ENCODE results near the gene GGT7.
A peak's percentile ranks its signal among the peaks of the same experiment; 100 is the strongest.
"Not testable (repeated sequence)": the region's sequence is repeated elsewhere in the genome, so short reads cannot be mapped to it uniquely, and the experiment has no call there.

The GGT7 gene

DNA sequence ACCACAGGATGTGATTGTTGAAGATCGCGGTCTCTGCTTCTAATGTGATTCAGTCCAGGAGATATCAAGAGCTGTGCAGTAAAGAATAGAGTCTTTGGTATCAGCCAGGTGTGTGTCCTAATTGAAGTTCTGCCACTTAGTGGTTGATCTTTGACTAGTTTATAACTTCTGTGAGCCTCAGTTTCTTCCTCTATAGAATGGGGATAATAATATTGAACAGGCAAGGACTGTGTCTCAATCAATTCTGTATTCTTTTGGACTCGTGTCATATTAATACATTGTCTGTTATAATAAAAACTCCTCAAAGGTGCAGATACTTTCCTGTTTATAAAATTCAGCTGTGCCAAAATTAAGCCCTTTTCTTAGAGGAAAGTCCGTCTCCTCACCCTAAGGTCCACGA is 24.1 kb downstream of the GGT7 start:
- DNase-seq (ENCODE audit: low read depth, low spot score), result no peak

DNA sequence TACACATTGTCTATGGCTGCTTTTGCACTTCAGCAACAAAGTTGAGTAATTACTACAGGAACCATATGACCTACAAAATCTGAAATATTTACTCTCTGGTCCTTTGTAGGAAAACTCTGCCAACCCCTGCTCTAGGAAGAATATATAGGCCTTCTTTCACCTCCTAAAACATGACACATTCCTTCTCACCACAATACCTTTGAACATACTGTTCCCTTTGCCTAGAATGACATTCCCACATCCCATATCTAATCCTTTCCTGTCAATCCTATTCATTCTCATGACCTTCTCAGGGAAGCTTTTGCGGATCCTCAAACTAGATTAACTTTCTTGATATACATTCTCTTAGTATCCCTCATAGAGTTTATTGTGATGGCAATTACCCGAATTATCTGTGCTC is 29.2 kb downstream of the GGT7 start:
- no peak for DNase-seq (ENCODE audit: low read depth, low spot score)

DNA sequence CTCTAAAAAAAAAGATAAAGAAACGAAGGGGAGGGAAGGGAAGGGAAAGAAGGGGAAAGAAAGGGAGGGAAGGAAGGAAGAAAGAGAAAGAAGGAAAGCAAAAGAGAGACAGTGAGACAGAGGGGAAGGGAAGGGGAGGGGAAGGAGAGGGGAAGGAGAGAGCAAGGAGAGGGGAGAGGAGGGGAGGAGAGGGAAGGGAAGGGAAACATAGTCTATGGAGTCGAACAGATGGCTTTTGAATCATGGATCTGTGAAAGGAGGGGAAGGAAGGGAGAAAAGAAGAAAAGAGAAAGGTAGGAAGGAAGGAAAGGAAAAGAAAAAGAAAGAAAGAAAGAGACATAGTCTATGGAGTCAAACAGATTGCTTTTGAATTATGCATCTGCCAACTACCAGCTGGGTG is 30.5 kb downstream of the GGT7 start:
- DNase-seq (ENCODE audit: low read depth, low spot score), result no peak

DNA sequence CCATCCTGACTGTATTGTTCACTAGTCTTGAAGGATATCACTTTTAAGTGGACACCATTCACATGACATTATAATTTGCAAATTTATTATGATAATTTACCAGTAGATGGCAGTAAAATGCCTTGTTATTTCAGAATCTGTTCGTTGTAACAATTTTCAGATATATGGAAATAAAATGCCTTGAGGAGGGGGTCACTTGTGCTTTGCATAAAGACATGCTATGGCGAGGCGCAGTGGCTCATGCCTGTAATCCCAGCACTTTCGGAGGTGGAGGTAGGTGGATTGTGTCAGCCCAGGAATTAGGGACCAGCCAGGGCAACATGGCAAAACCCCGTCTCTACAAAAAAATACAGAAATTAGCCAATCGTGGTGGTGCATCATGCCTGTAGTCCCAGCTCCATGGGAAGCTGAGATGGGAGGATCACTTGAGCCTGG is 38.2 kb downstream of the GGT7 start:
- no peak for DNase-seq (ENCODE audit: low read depth, low spot score)

DNA sequence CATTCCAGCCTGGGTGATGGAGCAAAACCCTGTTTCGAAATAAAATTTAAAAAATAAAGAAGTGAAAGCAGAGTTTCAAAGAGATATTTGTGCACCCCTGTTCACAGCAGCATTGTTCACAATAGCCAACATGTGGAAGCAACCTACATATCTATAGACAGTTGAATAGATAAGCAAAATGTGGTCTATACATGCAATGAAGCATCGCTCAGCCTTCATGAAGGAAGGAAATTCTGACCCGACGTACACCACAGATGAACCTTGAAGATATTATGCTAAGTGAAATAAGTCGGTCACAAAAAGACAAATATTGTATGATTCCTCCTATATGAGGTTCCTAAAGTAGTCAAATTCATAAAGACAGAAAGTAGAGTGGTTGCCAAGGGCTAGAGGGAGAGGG is 40.7 kb downstream of the GGT7 start:
- no peak for DNase-seq (ENCODE audit: low read depth, low spot score)

DNA sequence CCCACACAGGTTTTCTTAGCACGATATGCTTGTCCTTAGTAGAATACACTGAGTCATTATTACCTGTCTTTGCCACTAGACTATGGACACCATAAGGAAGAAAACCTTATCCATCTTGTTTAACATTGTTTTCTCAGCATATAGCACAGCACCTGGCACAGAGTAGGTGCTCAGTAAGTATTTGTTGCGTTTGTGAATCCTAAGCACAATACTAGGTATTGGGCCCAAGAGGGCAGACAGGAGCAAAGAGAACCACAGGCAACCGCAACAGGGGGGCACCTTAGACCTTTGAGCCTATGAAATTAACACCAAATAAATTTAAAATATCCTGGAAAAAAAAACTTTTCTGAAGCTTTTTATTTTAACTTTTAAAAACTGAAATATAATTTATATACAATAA is 43.5 kb downstream of the GGT7 start:
- DNase-seq (ENCODE audit: low read depth, low spot score), result no peak

DNA sequence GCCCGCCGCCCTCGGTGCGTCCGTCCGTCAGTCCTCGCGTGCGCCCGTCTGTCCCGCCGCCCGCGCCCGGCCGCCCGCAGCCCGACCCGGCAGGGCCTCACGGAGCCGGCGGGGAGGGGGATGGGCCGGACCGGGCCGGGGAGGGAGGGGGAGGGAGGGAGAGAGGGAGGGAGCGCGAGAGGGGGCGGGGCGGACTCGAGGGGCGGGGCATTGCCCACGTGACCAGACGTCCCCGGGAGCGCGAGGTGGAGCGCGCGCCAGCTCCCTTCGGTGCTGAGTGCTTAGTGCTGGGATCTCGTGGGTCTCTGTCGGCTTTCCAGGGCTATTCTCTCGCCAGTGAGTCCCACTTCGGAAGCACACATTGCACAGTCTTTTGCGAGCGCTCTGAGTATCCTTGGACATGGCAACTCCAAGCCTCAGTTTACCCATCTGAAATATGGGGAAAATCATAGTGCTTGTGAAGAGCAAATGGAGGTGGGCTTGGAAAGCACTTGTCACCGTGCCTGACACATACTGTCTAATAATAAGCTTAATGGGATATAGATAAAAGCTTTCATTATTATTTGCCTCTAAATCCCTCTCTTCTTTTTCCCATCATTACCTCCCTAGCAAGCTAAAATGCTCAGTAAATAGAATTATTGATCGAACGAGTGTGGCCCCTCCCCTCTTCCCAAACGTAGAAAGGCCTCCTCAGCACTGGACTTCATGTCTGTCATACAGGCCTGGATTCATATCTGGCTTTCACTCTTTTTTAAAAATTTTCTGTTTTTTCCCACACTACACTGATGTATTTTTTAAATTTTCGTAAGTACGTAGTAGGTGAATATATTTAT is 46.9 kb downstream of the GGT7 start, which contains the start of gene NCOA6:
TSS of gene NCOA6 (minus strand) at position 122 of the 833 bp plus-strand sequence. CDS start 43,296 bp downstream, outside the sequence.
- DNase-seq (ENCODE audit: low read depth, low spot score), result no peak

DNA sequence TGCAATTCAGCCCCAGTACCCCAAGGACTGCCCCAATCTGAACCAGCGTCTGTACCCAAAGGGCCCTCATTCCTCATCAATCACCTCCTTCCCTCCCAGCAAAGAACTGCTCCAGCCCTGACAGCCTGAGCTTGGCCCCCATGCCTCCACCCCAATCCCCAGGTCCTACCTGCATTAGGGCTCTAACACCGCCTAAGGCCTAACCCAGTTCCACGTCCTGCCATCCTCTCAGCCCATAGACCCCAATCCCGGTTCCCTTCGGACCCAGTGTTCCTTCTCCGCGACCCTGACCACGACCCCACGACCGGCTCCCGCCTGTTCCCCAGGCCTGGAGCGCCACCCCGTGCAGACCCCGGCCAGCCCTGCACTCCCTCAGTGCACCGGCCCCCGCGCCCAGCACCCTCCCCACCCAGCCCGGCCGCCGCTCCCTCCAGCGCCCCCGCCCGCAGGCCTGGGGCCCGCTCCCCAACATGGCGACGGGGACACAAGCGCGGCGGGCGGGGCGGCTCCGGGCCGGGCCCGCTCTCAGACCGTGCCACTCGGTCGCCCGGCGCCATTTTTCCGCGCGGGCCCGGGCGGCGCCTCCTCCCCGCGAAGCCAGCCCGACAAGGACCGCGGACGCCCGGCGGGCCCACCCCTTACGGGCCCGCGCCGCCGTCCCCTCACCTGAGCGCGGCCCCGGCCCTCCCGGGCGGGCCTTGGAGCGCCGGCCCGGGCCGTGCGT is 47.7 kb downstream of the GGT7 start:
- DNase-seq (ENCODE audit: low read depth, low spot score), result no peak

DNA sequence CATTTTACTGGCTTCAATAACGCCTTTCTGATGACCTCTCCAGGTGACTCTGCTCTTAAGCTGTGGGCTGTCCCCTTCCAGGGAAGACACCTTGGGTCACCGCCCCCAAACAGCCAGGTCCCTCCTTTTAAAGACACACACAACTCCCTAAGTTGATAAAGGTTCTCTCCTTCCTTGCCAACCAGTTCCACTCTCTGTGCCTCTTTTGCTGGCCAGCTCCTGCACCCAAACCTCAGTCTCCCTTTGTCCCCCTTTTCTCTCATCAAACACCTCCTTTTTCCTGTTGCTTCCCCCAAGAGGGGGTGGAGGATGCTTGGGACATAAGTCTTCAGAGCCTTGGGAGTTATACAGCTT is 48.2 kb downstream of the GGT7 start:
- peak; percentile 35 for DNase-seq (ENCODE audit: low read depth, low spot score)

DNA sequence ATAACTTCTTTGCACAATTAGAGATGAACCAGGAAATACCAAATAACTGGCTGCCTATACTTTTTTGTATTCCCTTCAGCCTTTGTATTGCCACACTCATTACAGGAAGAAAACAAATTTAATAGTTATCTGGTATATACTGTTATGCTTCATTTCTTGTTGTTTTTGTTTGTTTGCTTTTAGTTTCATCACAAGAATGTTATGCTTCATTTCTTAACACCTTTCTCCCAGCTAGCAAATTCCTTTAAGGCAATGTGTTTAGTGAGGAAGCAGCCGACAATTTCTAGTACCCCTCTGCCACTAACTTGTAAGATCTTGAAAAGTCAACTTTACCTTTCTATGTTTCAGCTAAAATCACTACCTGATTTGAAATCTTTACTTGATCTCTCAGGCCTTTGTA is 48.6 kb downstream of the GGT7 start:
- no peak for DNase-seq (ENCODE audit: low read depth, low spot score)

DNA sequence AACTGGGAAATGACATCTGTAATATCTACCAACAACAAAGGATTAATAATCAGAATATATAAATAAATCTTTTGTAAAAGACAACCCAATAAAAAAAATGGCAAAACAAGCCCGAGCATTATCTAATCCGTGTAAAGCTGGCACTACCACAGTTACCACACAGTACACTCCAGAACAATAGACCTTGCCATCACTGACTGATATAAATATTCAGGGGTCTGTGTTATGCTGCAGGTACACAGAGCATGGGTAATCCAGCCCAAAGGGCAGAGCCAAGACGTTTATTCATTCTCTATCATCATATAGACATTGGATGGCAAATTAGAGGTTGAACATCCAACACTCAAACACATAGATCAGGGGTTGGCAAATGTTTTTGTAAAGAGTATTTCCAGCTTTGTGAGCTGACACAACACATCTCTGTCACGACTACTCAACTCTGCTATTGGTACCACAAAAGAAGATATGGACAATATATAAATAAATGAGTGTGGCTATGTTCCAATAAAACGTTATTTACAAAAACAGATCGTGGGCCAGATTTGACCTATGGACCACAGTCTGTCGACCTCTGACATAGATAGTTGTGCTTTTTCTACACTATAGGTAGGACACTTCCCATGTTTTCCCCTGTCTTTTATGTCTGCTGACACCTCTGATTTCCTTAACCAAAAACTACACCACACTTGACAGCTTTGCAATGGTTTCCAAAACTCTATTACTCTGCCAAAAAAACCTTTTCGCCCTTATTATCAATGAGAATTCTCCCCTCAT is 51.7 kb downstream of the GGT7 start:
- DNase-seq (ENCODE audit: low read depth, low spot score), result no peak

DNA sequence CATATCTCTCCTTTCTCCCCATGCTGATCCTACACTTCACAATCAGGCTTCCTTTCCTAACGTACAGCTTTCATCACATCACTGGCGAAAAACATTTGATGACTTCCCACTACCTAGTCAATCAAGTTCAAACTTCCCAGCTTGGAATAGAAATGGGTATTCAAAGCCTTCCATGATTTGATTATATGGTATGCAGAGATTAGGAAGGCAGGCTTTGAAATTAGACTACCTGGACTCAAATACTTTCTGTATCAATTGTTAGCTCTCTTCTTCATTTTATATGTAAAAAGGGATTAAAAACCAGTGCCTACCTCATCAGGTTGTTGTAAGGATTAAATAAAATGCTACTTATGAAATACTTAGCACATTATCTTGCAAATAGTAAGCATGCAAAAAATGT is 54.9 kb downstream of the GGT7 start:
- DNase-seq (ENCODE audit: low read depth, low spot score), result no peak

DNA sequence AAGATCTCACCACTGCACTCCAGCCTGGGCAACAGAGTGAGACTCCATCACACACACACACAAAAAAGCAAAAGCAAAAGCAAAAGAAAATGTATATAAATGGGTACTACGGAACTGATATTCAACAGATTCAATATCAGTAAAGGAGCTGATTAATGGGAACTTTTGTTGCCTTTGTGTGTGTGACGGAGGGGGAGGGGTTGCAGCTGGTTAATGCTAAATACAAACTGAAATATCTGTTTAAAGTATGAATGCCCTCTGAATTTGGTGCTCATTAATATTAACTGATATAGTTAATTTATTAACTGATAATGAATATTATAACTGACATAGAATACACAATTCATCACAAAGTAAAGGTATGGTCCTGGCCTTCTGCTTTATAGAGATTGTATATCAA is 55.6 kb downstream of the GGT7 start:
- DNase-seq (ENCODE audit: low read depth, low spot score), result no peak

DNA sequence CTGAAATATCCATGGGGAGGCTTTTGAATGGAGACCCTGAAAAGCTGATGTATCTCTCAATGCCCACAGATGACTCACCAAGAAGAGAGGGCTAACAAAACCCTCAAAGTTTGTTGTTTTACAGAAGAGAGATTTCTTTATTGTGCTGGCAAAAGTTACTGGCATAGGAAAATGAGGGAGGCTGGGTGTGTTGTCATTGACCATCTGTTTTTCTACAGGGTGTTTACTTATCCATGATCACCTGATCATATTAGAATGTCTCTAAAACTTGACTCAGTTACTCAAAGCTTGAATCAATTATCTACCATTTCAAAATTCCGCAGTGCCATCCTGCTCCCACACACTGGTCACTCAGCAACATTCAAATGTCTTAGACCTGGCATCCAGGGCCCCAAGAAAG is 57.0 kb downstream of the GGT7 start:
- no peak for DNase-seq (ENCODE audit: low read depth, low spot score)

DNA sequence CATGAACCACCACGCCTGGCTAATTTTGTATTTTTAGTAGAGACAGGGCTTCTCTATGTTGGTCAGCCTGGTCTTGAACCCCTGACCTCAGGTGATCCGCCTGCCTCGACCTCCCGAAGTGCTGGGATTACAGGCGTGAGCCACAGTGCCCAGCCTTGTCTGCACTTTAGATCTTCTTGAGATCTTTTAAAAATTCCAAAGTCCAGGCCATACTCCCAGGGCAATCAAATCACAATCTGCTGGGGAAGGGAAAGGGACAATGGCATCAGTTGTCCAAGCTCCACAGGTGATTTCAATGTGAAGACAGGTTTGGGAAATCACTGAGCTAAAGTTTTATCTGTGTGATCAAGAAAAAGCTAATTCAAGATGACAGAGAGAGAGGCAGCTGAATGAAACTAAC is 64.1 kb downstream of the GGT7 start:
- DNase-seq (ENCODE audit: low read depth, low spot score), result no peak

DNA sequence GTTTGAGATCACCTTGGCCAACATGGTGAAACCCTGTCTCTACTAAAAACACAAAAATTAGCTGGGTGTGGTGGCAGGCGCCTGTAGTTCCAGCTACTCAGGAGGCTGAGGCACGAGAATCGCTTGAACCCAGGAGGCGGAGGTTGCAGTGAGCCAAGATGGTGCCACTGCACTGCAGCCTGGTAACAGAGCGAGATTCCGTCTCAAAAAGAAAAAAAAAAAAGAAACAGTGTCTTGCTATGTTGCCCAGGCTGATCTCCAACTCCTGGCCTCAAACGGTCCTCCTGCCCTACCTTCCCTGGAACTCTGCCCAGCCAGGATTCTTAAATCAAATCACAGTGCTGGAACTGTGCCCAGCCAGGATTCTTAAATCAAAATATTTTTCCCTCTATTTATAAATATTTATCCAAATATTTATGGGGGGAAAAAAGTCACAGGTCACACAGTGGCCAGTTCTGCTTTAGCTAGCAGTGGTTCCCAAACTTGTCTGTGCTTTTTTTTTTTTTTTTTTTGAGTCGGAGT is 64.7 kb downstream of the GGT7 start:
- DNase-seq (ENCODE audit: low read depth, low spot score), result not testable (repeated sequence)

DNA sequence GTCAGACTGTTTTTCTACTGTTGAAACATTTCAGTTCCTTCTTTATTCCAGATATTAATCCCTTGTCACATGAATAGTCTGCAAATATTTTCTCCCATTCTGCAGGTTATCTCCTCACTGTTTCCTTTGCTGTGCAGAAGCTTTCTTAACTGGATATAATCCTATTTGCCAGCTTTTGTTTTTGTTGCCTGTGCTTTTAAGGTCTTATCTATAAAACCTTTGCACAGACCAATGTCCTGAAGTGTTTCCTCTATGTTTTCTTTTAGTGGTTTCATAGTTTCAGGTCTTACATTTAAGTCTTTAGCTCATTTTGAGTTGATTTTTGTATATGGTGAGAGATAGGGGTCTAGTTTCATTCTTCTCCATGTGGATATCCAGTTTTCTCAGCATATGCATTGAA is 66.4 kb downstream of the GGT7 start:
- no peak for DNase-seq (ENCODE audit: low read depth, low spot score)

DNA sequence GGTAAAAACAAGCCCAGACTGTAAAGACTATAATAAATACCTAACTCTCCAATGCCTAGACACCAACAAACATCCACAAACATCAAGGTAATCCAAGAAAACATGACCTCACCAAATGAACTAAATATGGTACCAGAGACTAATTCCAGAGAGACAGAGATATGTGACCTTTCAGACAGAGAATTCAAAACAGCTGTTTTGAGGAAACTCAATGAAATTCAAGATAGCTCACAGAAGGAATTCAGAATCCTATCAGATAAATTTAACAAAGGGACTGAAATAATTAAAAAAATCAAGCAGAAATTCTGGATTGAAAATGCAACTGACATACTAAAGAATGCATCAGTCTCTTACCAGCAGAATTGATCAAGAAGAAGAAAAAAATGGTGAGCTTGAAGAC is 73.8 kb downstream of the GGT7 start:
- DNase-seq (ENCODE audit: low read depth, low spot score), result no peak

DNA sequence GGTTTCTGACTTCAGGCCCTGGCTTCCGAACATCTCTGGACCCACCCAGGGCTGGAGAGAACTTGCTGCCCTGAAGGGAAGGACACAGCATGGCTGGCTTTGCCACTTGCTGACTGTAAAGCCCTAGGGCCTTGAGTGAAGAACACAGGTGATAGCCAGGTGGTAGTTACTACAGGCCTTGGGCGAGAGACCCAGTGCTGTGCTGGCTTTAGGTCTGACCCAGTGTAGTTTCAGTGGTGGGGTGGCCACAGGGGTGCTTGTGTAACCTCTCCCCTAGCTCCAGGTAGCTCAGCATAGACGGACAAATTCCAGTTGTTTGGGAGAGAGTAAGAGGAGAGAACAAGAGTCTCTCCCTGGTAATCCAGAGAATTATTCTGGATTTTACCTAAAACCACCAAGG is 74.3 kb downstream of the GGT7 start:
- no peak for DNase-seq (ENCODE audit: low read depth, low spot score)

DNA sequence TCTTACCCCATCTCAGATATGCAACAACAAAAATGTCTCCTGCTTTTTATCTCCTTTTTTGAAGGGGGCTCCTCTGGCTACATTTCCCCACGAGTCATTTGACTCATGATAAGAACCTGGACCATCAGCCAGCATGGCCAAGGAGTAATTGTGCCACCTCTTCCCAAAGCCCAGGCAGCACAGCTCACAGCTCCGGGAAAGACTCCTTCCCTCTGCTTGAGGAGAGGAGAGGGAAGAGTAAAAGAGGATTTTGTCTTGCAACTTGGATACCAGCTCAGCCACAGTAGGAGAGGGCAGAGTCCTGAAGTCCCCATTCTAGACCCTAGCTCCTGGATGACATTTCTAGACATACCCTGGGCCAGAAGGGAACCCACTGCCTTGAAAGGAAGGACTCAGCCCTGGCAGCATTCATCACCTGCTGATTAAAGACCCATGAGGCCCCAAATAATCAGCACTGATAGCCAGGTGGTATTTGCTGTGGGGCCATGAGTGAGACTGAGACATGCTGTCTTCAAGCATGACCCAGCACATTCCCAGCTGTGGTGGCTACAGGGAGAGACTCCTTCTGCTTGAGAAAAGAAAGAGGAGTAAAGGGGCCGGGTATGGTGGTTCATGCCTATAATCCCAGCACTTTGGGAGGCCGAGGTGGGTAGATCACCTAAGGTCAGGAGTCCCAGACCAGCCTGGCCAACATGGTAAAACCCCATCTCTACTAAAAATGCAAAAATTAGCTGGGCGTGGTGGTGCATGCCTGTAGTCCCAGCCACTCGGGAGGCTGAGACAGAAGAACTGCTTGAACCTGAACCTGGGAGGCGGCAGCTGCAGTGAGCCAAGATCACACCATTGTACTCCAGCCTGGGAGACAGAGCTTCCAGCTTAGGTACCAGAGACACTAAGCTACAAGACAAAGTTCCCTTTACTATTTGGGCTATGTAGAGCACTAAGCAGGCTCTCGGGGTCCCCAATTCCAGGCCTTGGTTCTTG is 75.4 kb downstream of the GGT7 start:
- DNase-seq (ENCODE audit: low read depth, low spot score), result no peak

Data from iPS DF 19.7 (cell line).